ENCODE results near the gene CACNA2D2. TPM values are rescaled to one million over a fixed set of nuclear protein-coding genes. Genes with fewer than 3 reads are reported as not detected.

CACNA2D2 gene
- total and polyA plus RNA-seq, 2 donors (not counting 1 experiment from before 2014, with no cell fraction given), result 0.06 TPM; not detected in 1

DNA sequence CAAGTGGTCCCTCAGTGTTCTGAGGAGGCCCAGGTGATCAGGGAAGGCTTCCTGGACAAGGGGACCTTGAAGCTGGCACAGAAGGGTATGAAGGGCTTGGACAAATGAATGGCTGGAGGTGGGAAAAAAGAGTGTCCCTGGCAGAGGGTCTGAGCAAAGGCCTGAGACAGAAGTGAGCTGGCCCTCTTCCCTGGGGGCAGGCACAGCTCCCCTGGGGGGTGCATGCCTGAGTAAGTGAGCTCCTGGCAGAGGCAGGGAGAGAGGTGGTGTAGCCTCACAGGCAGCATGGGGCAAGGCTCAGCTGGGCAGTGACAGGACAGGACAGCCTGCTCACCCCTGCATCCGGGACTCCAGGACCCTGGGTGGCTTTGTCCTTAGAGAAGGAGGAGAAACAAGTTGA, 5.4 kb upstream of the CACNA2D2 start:
- no peaks in the 10 kb centered on the region for H3K79me2 ChIP-seq (ENCODE audit: control insufficient read depth, insufficient read depth, low read length)
- no peak overlapping the region for H3K4me3 ChIP-seq (replicated peaks in 1 of 4; ENCODE audit: control extremely low read depth in 1 of 4, insufficient read depth in 1 of 4, low read depth in 3 of 4, low read length in 4 of 4)
- H3K4me1 ChIP-seq (ENCODE audit: control insufficient read depth, extremely low read depth, insufficient read depth, low read length), result no peaks in the 10 kb centered on the region
- no peaks in the 10 kb centered on the region for H3K9me3 ChIP-seq (ENCODE audit: control insufficient read depth, insufficient read depth, low read depth, low read length)
- no peaks in the 10 kb centered on the region for H3K36me3 ChIP-seq (ENCODE audit: control insufficient read depth, insufficient read depth, low read length)
- peaks cover 13% of the 10 kb centered on the region for H3K27me3 ChIP-seq (ENCODE audit: control insufficient read depth, insufficient read depth, low read length)
- H4K20me1 ChIP-seq (ENCODE audit: control insufficient read depth, extremely low read depth, insufficient read depth, low read length), result no peaks in the 10 kb centered on the region
- H3K9ac ChIP-seq (ENCODE audit: insufficient read depth, low read length), result no peak overlapping the region
- no peak overlapping the region for H3K27ac ChIP-seq (ENCODE audit: insufficient read depth, low read length)
- H2AFZ ChIP-seq (ENCODE audit: low read length), result no peak overlapping the region
- TF ChIP-seq EZH2 (IDR thresholded peaks at IDR 0.05; ENCODE audit: low read length, missing control alignments) (no peak), CTCF (conservative IDR thresholded peaks at IDR 0.05 in 1 of 2, IDR thresholded peaks at IDR 0.05 in 1 of 2; ENCODE audit: low read depth in 1 of 2, low read length in 2 of 2) (no peak)
- DNase-seq (ENCODE audit: low read depth in 2 of 2), result no peak
- no peak overlapping the region for H3K4me2 ChIP-seq (ENCODE audit: extremely low read depth, insufficient read depth, low read length)

- H3K9ac ChIP-seq (ENCODE audit: insufficient read depth, low read length), result no peak overlapping the region
- TF ChIP-seq EZH2 (IDR thresholded peaks at IDR 0.05; ENCODE audit: low read length, missing control alignments), result no peak
- TF ChIP-seq CTCF (conservative IDR thresholded peaks at IDR 0.05 in 1 of 2, IDR thresholded peaks at IDR 0.05 in 1 of 2; ENCODE audit: low read depth in 1 of 2, low read length in 2 of 2), result no peak
- no peaks in the 10 kb centered on the region for H4K20me1 ChIP-seq (ENCODE audit: control insufficient read depth, extremely low read depth, insufficient read depth, low read length)
- H3K27ac ChIP-seq (ENCODE audit: insufficient read depth, low read length), result no peak overlapping the region
- no peak overlapping the region for H3K4me3 ChIP-seq (replicated peaks in 1 of 4; ENCODE audit: control extremely low read depth in 1 of 4, insufficient read depth in 1 of 4, low read depth in 3 of 4, low read length in 4 of 4)
- no peaks in the 10 kb centered on the region for H3K9me3 ChIP-seq (ENCODE audit: control insufficient read depth, insufficient read depth, low read depth, low read length)
- H3K36me3 ChIP-seq (ENCODE audit: control insufficient read depth, insufficient read depth, low read length), result no peaks in the 10 kb centered on the region
- peaks cover 27% of the 10 kb centered on the region for H3K27me3 ChIP-seq (ENCODE audit: control insufficient read depth, insufficient read depth, low read length)
- DNase-seq (ENCODE audit: low read depth in 2 of 2), result no peak
- H3K79me2 ChIP-seq (ENCODE audit: control insufficient read depth, insufficient read depth, low read length), result no peaks in the 10 kb centered on the region
- H2AFZ ChIP-seq (ENCODE audit: low read length), result no peak overlapping the region
- H3K4me2 ChIP-seq (ENCODE audit: extremely low read depth, insufficient read depth, low read length), result no peak overlapping the region
- no peaks in the 10 kb centered on the region for H3K4me1 ChIP-seq (ENCODE audit: control insufficient read depth, extremely low read depth, insufficient read depth, low read length)
Measured at GRCh38 chr3:50506169-50506568, 2.7 kb upstream of the CACNA2D2 start.

- H3K27me3 ChIP-seq (ENCODE audit: control insufficient read depth, insufficient read depth, low read length), result peaks cover 26% of the 10 kb centered on the region
- no peak for DNase-seq (ENCODE audit: low read depth in 2 of 2)
- H2AFZ ChIP-seq (ENCODE audit: low read length), result no peak overlapping the region
- no peak overlapping the region for H3K9ac ChIP-seq (ENCODE audit: insufficient read depth, low read length)
- TF ChIP-seq CTCF (conservative IDR thresholded peaks at IDR 0.05 in 1 of 2, IDR thresholded peaks at IDR 0.05 in 1 of 2; ENCODE audit: low read depth in 1 of 2, low read length in 2 of 2), result no peak
- TF ChIP-seq EZH2 (IDR thresholded peaks at IDR 0.05; ENCODE audit: low read length, missing control alignments), result no peak
- H4K20me1 ChIP-seq (ENCODE audit: control insufficient read depth, extremely low read depth, insufficient read depth, low read length), result no peaks in the 10 kb centered on the region
- H3K27ac ChIP-seq (ENCODE audit: insufficient read depth, low read length), result no peak overlapping the region
- H3K4me3 ChIP-seq (replicated peaks in 1 of 4; ENCODE audit: control extremely low read depth in 1 of 4, insufficient read depth in 1 of 4, low read depth in 3 of 4, low read length in 4 of 4), result no peak overlapping the region
- H3K36me3 ChIP-seq (ENCODE audit: control insufficient read depth, insufficient read depth, low read length), result no peaks in the 10 kb centered on the region
- H3K4me2 ChIP-seq (ENCODE audit: extremely low read depth, insufficient read depth, low read length), result no peak overlapping the region
- H3K4me1 ChIP-seq (ENCODE audit: control insufficient read depth, extremely low read depth, insufficient read depth, low read length), result no peaks in the 10 kb centered on the region
- H3K79me2 ChIP-seq (ENCODE audit: control insufficient read depth, insufficient read depth, low read length), result no peaks in the 10 kb centered on the region
- no peaks in the 10 kb centered on the region for H3K9me3 ChIP-seq (ENCODE audit: control insufficient read depth, insufficient read depth, low read depth, low read length)
Measured at GRCh38 chr3:50504681-50505080, 1.2 kb upstream of the CACNA2D2 start.

Data from fibroblast of lung (primary cell).